Measurements from ENCODE around the gene NTNG2.

NTNG2 gene

GRCh38 chr9:132183715-132184114 lies 21.9 kb downstream of the NTNG2 start:
- no peak overlapping the region for H2AFZ ChIP-seq (ENCODE audit: low read length)
- no peak overlapping the region for H3K4me2 ChIP-seq (ENCODE audit: low read depth, low read length, poor library complexity, severe bottlenecking)
- no peak overlapping the region for H3K9ac ChIP-seq (ENCODE audit: low read depth, low read length, poor library complexity, severe bottlenecking)
- no peaks in the 10 kb centered on the region for H3K9me3 ChIP-seq (ENCODE audit: insufficient read depth, low read depth, low read length)
- peaks cover 4% of the 10 kb centered on the region; the same call in 1 of the 2 replicates for H3K36me3 ChIP-seq (ENCODE audit: insufficient read depth, low read length)
- no peak overlapping the region for H3K4me3 ChIP-seq (ENCODE audit: low read length, poor library complexity, severe bottlenecking)
- H4K20me1 ChIP-seq (ENCODE audit: insufficient read depth, low read length, poor library complexity, severe bottlenecking): peaks cover 4% of the 10 kb centered on the region
- H3K27me3 ChIP-seq (ENCODE audit: insufficient read depth, low read length, poor library complexity, severe bottlenecking): no peaks in the 10 kb centered on the region
- peaks cover 4% of the 10 kb centered on the region for H3K4me1 ChIP-seq (ENCODE audit: insufficient read depth, low read length, poor library complexity, severe bottlenecking)
- no peak for TF ChIP-seq EZH2phosphoT487 (IDR thresholded peaks at IDR 0.05; ENCODE audit: borderline replicate concordance)
- TF ChIP-seq, protein P1, sequence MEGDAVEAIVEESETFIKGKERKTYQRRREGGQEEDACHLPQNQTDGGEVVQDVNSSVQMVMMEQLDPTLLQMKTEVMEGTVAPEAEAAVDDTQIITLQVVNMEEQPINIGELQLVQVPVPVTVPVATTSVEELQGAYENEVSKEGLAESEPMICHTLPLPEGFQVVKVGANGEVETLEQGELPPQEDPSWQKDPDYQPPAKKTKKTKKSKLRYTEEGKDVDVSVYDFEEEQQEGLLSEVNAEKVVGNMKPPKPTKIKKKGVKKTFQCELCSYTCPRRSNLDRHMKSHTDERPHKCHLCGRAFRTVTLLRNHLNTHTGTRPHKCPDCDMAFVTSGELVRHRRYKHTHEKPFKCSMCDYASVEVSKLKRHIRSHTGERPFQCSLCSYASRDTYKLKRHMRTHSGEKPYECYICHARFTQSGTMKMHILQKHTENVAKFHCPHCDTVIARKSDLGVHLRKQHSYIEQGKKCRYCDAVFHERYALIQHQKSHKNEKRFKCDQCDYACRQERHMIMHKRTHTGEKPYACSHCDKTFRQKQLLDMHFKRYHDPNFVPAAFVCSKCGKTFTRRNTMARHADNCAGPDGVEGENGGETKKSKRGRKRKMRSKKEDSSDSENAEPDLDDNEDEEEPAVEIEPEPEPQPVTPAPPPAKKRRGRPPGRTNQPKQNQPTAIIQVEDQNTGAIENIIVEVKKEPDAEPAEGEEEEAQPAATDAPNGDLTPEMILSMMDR (conservative IDR thresholded peaks at IDR 0.05; ENCODE audit: low read length): no peak
- H3K79me2 ChIP-seq (ENCODE audit: insufficient read depth, low read length): peaks cover 2% of the 10 kb centered on the region; the same call in 1 of the 2 replicates
- H3F3A ChIP-seq (ENCODE audit: low read depth): no peaks in the 10 kb centered on the region
- H3K9me2 ChIP-seq (replicated peaks; ENCODE audit: low read depth, low read length): no peaks in the 10 kb centered on the region

DNA sequence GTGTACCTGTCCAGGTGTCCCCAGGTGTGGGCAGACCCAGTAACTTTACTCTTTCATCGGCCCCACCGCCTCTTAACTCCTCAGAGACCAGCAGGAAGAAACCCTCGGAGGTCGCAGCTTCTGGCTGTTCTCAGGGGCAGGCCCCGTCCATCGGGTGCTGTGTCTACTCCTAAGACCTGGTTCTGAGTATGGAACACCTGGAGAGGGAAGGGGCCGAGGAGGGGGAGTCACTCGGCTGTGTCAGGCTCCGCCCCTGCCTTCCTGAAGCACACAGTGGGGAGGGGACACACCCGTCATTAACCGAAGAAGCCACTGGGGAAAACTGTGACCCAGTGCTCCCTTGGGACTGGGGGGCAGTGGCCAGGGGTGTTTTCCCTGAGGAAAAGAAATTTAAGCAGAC lies 22.3 kb downstream of the NTNG2 start:
- Histone ChIP-seq H3F3A (ENCODE audit: low read depth) (no peaks in the 10 kb centered on the region), H3K4me3 (ENCODE audit: low read length, poor library complexity, severe bottlenecking) (no peak overlapping the region), H3K9me3 (ENCODE audit: insufficient read depth, low read depth, low read length) (no peaks in the 10 kb centered on the region), H3K9me2 (replicated peaks; ENCODE audit: low read depth, low read length) (no peaks in the 10 kb centered on the region), H4K20me1 (ENCODE audit: insufficient read depth, low read length, poor library complexity, severe bottlenecking) (peaks cover 4% of the 10 kb centered on the region), H3K9ac (ENCODE audit: low read depth, low read length, poor library complexity, severe bottlenecking) (no peak overlapping the region), H3K36me3 (ENCODE audit: insufficient read depth, low read length) (peaks cover 2% of the 10 kb centered on the region; the same call in 1 of the 2 replicates), H3K79me2 (ENCODE audit: insufficient read depth, low read length) (peaks cover 2% of the 10 kb centered on the region; the same call in 1 of the 2 replicates), H3K27me3 (ENCODE audit: insufficient read depth, low read length, poor library complexity, severe bottlenecking) (no peaks in the 10 kb centered on the region), H2AFZ (ENCODE audit: low read length) (no peak overlapping the region), H3K4me1 (ENCODE audit: insufficient read depth, low read length, poor library complexity, severe bottlenecking) (peaks cover 4% of the 10 kb centered on the region), H3K4me2 (ENCODE audit: low read depth, low read length, poor library complexity, severe bottlenecking) (no peak overlapping the region)
- TF ChIP-seq, protein P1 (conservative IDR thresholded peaks at IDR 0.05; ENCODE audit: low read length): no peak
- no peak for TF ChIP-seq EZH2phosphoT487 (IDR thresholded peaks at IDR 0.05; ENCODE audit: borderline replicate concordance)

DNA sequence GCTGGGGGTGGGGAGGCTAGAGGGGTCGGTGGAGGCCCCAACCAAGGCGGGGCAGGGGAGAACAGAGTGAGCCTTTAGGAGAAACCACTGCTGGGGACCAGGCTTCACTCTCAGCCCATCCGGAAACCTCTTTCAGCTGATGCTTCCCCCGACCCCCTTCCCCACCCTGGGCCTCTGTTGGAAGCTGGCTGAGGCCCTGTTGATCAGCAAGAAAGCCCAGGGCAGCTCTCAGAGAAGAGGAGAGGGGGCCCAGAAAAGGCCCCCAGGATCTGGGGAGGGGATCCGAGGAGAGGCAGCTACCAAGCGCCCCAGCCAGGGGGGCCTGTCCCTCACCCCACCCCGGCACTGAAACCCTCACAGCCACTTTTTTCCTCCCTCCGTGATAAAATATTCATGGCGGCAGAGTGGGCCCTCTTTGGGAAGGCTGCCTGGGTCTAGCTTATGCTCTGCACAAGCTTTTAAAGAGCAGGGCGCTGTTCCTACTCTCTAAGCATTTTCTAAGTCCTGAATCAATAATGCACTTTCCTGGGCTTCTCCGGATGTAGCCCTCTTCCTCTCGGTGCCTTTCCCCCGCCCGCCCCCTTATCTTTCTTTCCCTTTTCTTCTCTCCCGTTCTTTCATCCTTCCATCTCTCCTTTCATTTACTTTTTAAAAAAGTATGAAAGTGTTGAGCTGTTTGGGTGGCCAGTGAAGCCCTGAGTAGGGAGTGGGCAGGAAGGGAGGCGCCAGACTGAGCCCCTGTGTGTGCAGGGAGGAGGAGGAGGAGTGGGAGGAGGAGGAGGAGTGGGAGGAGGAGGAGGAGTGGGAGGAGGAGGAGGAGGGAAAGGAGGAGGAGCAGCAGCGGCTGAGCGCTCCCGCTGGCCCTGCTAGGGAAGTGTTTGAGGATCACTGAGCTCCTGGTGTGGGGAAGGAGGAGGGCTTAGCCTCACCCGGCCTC lies 23.5 kb downstream of the NTNG2 start:
- TF ChIP-seq, protein P1 (conservative IDR thresholded peaks at IDR 0.05; ENCODE audit: low read length): no peak
- no peak for TF ChIP-seq EZH2phosphoT487 (IDR thresholded peaks at IDR 0.05; ENCODE audit: borderline replicate concordance)
- H2AFZ ChIP-seq (ENCODE audit: low read length): no peak overlapping the region
- peaks cover 4% of the 10 kb centered on the region for H3K4me1 ChIP-seq (ENCODE audit: insufficient read depth, low read length, poor library complexity, severe bottlenecking)
- H3K36me3 ChIP-seq (ENCODE audit: insufficient read depth, low read length): no peaks in the 10 kb centered on the region; the same call in 1 of the 2 replicates
- no peaks in the 10 kb centered on the region for H3K27me3 ChIP-seq (ENCODE audit: insufficient read depth, low read length, poor library complexity, severe bottlenecking)
- no peaks in the 10 kb centered on the region for H3F3A ChIP-seq (ENCODE audit: low read depth)
- H3K9ac ChIP-seq (ENCODE audit: low read depth, low read length, poor library complexity, severe bottlenecking): no peak overlapping the region
- H3K4me2 ChIP-seq (ENCODE audit: low read depth, low read length, poor library complexity, severe bottlenecking): no peak overlapping the region
- H3K4me3 ChIP-seq (ENCODE audit: low read length, poor library complexity, severe bottlenecking): no peak overlapping the region
- H3K79me2 ChIP-seq (ENCODE audit: insufficient read depth, low read length): peaks cover 2% of the 10 kb centered on the region; the same call in 1 of the 2 replicates
- peaks cover 7% of the 10 kb centered on the region for H4K20me1 ChIP-seq (ENCODE audit: insufficient read depth, low read length, poor library complexity, severe bottlenecking)
- H3K9me2 ChIP-seq (replicated peaks; ENCODE audit: low read depth, low read length): no peaks in the 10 kb centered on the region
- no peaks in the 10 kb centered on the region for H3K9me3 ChIP-seq (ENCODE audit: insufficient read depth, low read depth, low read length)

All from Loucy (cell line).